Left cardiac atrium (tissue), 4 donors: ENCODE results near the gene POLR2E. TPM values are rescaled to one million over a fixed set of nuclear protein-coding genes. Genes with fewer than 3 reads are reported as not detected.

Experiments
- ATAC-seq, 2 donors: fragments of 200-7000 bp; cut with Tn5 transposase; one replicate each; pipeline ENCODE4 v1.9.1; 2020; ENCODE audit warnings: mild to moderate bottlenecking in 2 of 2, moderate library complexity in 2 of 2
- DNase-seq: peaks from one replicate; pipeline ENCODE4 v3.0.0-alpha.2; 2020
- intact Hi-C, 2 donors: fragments of 100-400 bp; cut with DNase I; formaldehyde crosslinking; loops; one replicate each; pipeline versions ENCODE4 v1.14.1 to v1.15.1; 2022 to 2023
- total RNA-seq, 2 donors: library from RNA; stranded (reverse); fragmentation: NEBNext Ultra II Directional; extraction: Animal tissue kit (Norgen Biotek cat#: 25700); gene quantifications; one replicate each; pipeline ENCODE4 v1.2.1, GENCODE V29; 2021
- donor health status: DM: no; HTN: yes; CAD: no.
- donor health status: DM: no; HTN: yes; CAD: no; lungs with severe emphysema.
- donor health status: DM: yes; HTN: yes; CAD: no.
- donor health status: Dilated cardiomyopathy.

POLR2E gene
- total RNA-seq, 2 donors from 2014 or later = 142 to 143 TPM

- ATAC-seq (no peak), DNase-seq (no peak)
Observed at GRCh38 chr19:1073063-1073955, 21.9 kb downstream of the POLR2E start.

GRCh38 chr19:1072371-1073015 lies 22.7 kb downstream of the POLR2E start:
- ATAC-seq = no peak

More at GRCh38 chr19:1073063-1073955, 21.9 kb downstream of the POLR2E start:
- intact Hi-C loops = no loop called here

DNA sequence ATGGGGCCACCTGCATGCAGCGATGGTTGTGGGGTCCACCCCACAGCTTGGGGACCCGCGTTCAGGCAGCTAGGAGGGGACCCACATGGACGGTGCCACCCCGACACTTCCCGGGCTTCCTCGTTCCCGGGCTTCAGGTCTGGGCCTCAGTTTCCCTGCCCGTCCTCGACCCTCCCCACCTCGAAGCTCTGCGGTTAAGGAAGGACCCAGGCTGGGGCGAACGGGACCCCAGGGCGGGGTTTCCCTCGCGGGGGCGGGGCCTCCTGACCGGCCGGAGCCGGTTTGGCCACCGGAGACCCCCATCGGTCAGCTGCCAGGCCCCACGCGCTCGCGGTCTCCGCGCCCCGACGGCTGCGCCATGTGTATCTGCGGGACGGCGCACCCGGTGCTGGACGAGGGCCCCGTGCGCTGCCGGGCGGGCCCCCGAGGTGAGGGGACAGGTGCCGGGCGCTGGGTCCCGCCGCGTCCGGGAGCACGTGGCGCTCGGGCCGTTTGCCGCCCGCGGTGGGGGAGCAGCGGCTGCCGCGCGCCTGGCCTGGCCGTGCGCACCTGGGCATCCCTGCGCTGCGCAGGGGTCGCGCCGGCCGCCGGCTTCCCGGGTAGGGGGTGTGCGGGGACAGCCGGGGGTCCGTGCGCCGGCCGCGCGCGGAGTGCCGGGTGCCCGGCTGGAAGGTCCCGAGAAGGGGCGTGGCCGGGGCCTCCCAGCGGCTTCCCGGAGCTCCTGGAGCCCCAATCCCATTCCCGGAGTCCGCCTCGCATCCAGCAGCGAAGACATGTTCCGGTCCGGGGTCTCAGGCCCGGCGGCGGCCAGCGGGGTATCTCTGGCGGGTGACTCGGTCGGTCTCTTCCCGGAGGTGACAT lies 24.0 kb downstream of the POLR2E start:
- ATAC-seq (no peak), DNase-seq (peak; percentile 39)
- intact Hi-C loops = no loop called here

More at GRCh38 chr19:1072371-1073015, 22.7 kb downstream of the POLR2E start:
- intact Hi-C loops = no loop called here
- DNase-seq = no peak

GRCh38 chr19:1070576-1070930 lies 24.6 kb downstream of the POLR2E start:
- intact Hi-C loops = no loop called here
- DNase-seq (no peak), ATAC-seq (no peak)

GRCh38 chr19:1069009-1069779 lies 26.0 kb downstream of the POLR2E start:
- peak; percentile 79 for DNase-seq
- ATAC-seq = peak; percentile 45 to 51
- intact Hi-C loops = no loop called here

DNA sequence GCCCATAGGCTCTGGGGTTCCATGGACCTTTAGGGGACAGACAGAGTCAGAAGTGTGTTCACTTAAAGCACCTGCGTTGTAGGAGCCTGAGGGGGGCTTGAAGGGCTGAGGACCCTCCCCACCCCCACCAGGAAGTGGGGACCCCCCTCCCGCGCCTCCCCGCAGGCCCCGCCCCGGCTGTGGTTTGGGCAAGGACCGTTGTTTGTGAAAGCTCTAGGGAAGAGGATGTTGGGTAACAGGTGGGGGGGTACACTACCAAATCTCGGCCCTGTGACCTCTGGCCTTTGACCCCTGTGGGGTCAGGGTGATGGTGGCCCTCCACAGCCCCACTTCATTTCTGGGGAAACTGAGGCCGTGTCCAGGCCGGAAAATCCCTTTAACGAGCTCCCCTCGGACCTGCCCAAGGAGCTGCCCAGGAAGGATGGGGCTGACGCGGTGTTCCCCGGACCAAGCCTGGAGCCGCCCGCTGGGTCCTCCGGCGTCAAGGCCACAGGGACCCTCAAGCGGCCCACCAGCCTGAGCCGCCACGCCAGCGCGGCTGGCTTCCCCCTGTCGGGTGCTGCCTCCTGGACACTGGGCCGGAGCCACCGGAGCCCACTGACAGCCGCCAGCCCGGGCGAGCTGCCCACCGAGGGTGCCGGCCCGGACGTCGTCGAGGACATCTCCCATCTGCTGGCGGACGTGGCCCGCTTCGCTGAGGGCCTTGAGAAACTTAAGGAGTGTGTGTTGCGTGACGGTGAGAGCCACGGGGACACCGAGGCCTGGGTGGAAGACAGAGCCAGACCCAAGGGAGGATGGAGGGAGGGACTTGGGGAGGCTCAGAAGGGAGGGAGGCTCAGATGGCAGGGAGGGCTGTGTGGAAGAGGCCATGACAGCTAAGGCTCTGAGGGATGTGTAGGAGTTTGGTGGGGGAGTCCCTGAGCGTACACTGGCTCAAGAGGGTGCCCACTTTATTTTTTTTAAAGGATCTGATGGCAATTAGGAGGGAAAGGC lies 26.9 kb downstream of the POLR2E start:
- intact Hi-C loops = no loop called here
- ATAC-seq = peak in 1 of 2 donors; percentile 14
- peak; percentile 63 for DNase-seq

GRCh38 chr19:1067341-1067957 lies 27.7 kb downstream of the POLR2E start:
- ATAC-seq = peak in 1 of 2 donors; percentile 1
- no peak for DNase-seq
- intact Hi-C loops = no loop called here

DNA sequence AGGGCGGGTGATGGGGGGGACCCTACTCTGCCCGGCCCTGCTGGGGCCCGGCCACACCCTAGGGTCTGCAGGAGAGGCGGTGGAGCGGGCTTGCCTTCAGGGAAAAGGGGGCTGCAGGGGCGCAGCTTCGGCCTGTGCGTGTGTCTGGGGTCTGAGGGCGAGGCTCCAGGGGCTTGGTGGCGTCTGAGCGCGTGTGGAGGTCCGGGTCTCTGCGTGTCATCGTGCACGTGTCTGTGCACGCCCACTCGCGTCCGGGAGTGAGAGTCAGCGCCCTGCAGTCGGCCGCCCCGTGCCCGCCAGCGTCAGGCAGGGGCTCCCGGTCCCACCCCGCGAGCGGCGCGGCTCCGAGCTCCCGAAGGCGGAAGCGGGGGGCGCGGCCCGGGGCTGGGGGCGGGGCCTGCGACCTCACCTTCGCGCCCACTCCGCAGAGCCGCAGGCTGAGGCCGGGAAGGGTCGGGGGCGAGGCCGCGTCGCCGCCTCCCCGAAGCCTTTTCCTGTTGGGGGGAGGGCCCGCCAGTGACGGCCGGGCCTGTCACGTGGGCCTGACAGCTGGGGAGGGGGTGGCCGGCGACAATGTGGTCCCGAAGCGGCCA lies 28.3 kb downstream of the POLR2E start, which contains the start of gene ARHGAP45:
ARHGAP45 (plus strand) TSS at position 420 of the 593 bp plus-strand sequence. CDS start 239 bp downstream, outside the sequence.
- peak; percentile 67 for DNase-seq
- intact Hi-C loops = no loop called here
- ATAC-seq = peak; percentile 8 to 32

DNA sequence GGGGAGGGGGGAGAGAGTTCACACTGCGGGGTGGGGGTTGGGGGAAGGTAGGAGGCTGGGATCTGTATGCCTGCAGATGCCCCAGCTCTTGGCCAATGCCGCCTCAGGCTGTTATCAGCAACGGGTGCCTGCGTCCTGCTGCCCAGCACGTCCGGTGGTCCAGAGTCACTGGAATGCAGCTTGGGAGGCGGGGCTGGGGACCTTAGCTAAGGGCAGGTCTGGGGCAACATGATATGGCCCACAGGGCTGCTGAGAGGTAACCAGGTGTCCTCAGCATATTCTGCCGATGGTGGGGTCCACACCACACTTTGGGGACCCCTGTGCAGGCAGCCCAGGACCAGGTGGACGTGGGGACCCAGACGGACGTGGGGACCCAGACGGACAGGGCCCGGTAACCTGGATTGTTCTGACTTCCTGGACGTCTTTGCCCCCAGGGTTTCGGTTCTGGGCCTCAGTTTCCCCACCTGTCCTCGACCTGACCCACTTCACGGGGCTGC lies 28.9 kb downstream of the POLR2E start:
- intact Hi-C loops = no loop called here
- no peak for DNase-seq
- no peak for ATAC-seq

GRCh38 chr19:1065606-1066109 lies 29.5 kb downstream of the POLR2E start:
- ATAC-seq (no peak), DNase-seq (no peak)
- intact Hi-C loops = no loop called here

- ATAC-seq (peak; percentile 54 to 67), DNase-seq (peak; percentile 82)
- intact Hi-C loops = no loop called here
Observed at GRCh38 chr19:1064661-1065605, 30.2 kb downstream of the POLR2E start.

DNA sequence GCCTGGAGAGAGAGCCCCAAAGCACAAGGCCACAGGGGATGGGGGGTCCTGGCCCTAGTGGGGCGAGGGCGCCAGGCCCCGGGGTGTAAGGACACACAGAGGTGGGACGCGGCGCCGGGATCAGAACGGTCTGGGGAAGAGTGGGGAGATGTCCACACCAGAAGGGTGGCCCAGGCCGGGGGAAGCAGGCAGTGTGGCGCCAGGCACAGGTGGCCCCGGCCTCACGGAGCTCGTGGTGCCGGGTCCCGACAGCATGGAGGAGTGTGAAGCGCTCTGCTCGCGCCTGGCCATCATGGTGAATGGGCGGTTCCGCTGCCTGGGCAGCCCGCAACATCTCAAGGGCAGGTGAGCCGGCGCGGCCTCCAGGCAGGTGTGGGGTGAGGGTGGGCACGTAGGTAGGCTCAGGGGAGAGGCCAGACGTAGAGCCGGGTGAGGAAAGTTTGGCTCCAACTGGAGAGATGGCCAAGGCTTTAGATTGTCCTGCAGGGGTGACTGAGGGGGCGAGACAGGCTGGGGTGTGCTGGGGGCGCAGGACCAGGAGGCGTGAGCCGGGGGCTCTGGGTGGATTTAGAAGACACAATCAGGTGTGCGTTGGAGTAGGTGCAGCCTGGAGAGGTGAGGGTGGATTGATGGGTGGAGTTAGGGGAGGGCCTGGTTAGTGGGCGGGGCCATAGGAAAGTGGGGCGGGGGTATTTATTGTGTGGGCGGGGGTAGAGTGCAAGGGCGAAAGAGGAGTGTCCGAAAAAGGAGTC lies 31.1 kb downstream of the POLR2E start:
- no peak for DNase-seq

GRCh38 chr19:1063030-1063908 lies 31.9 kb downstream of the POLR2E start:
- no peak for DNase-seq
- ATAC-seq = no peak
- intact Hi-C loops = no loop called here

More for the DNA sequence above, 31.1 kb downstream of the POLR2E start:
- no peak for ATAC-seq
- intact Hi-C loops = no loop called here
